HepG2 (cell line): ENCODE measurements around the gene TMED9. TPM values are rescaled to one million over a fixed set of nuclear protein-coding genes. Genes with fewer than 3 reads are reported as not detected.

Source experiments
- ATAC-seq: fragments of 200-7000 bp; cut with Tn5 transposase; 3 replicates; pipeline ENCODE4 v1.9.1; 2020; ENCODE audit warnings: mild to moderate bottlenecking, moderate library complexity
- BruUV-seq: library from RNA; stranded (reverse); fragments of 400-500 nt; replicated peaks from 2 replicates; lab custom pipeline; 2021; lab: Mats Ljungman, UMichigan
- CTCF ChIA-PET: fragments of 300-600 bp; formaldehyde crosslinking; extraction: SDS; loops from one replicate; lab custom pipeline; 2021; ENCODE audit warnings: low total read pairs, inconsistent platforms, low intra/inter-chr PET ratio; lab: Yijun Ruan, JAX
- POLR2A ChIA-PET: fragments of 350-600 bp; sonication (Branson Sonifier 250); formaldehyde crosslinking; loops from one replicate; lab custom pipeline; 2020; ENCODE audit warnings: antibody characterized with exemption, inconsistent platforms; lab: Yijun Ruan, JAX
- DNase-seq: peaks from one replicate; pipeline ENCODE4 v3.0.0-alpha.2; 2015; ENCODE audit warnings: low spot score
- FAIRE-seq: peaks from 3 replicates; lab custom pipeline; 2011; peaks lifted over from hg19 to GRCh38; lab: Jason Lieb, UNC
- H2AFZ ChIP-seq: one replicate; pipeline ENCODE4 v1.6.1; 2011; ENCODE audit warnings: low read length, inconsistent platforms
- H3K27ac ChIP-seq: fragments of 300-600 bp; 3 replicates; pipeline ENCODE4 v1.8.0; 2011; ENCODE audit warnings: mixed run types, mild to moderate bottlenecking, mixed read lengths, low read length, inconsistent platforms; ENCODE audit not compliant: insufficient read depth; ENCODE audit errors: extremely low read length
- H3K27me3 ChIP-seq, 2 experiments: fragments of 200-600 bp in 1 of 2; 2 replicates in 1 of 2; 3 replicates in 1 of 2; pipeline versions ENCODE4 v1.6.0 to v1.8.0; 2011; ENCODE audit warnings: low read length in 2 of 2, mild to moderate bottlenecking in 2 of 2, moderate library complexity in 2 of 2, inconsistent platforms in 1 of 2; ENCODE audit not compliant: insufficient read depth in 2 of 2, control insufficient read depth in 1 of 2
- H3K36me3 ChIP-seq, 2 experiments: fragments of 200-600 bp in 1 of 2; replicated peaks in 1 of 2; 2 replicates in 1 of 2; 3 replicates in 1 of 2; pipeline versions ENCODE4 v1.5.1 to v1.8.0; 2011; ENCODE audit warnings: low read length in 2 of 2, inconsistent platforms in 1 of 2; ENCODE audit not compliant: insufficient read depth in 2 of 2, control insufficient read depth in 1 of 2
- H3K4me1 ChIP-seq: 2 replicates; pipeline ENCODE4 v1.5.1; 2012; ENCODE audit warnings: low read length, inconsistent platforms; ENCODE audit not compliant: insufficient read depth
- H3K4me2 ChIP-seq: 2 replicates; pipeline ENCODE4 v1.6.0; 2011; ENCODE audit warnings: low read depth, low read length, inconsistent platforms
- H3K4me3 ChIP-seq, 3 experiments: fragments of 200-600 bp in 1 of 3; sonication (generic), shearing (Covaris generic) in 1 of 3; replicated peaks in 1 of 3; 2 replicates each; pipeline ENCODE4 v1.5.1; 2011 to 2016; ENCODE audit warnings: low read length in 3 of 3, inconsistent platforms in 2 of 3, low read depth in 2 of 3, mild to moderate bottlenecking in 2 of 3, control low read depth in 1 of 3, mixed read lengths in 1 of 3; ENCODE audit not compliant: insufficient read depth in 1 of 3
- H3K79me2 ChIP-seq: one replicate; pipeline ENCODE4 v1.6.1; 2011; ENCODE audit warnings: low read length, inconsistent platforms; ENCODE audit not compliant: insufficient read depth
- H3K9ac ChIP-seq: 2 replicates; pipeline ENCODE4 v1.6.0; 2011; ENCODE audit warnings: mild to moderate bottlenecking, low read depth, low read length, inconsistent platforms; ENCODE audit not compliant: insufficient read depth
- H3K9me3 ChIP-seq: 2 replicates; pipeline ENCODE4 v1.5.1; 2012; ENCODE audit warnings: mild to moderate bottlenecking, low read length
- H4K20me1 ChIP-seq: 2 replicates; pipeline ENCODE4 v1.6.0; 2011; ENCODE audit warnings: inconsistent platforms, mild to moderate bottlenecking, low read length, moderate library complexity; ENCODE audit not compliant: insufficient read depth
- JUNB ChIP-seq: sonication (generic); formaldehyde crosslinking; IDR thresholded peaks from 2 replicates; pipeline ENCODE4 v1.8.0; 2022; ENCODE audit warnings: missing genetic modification reagents, mild to moderate bottlenecking, borderline replicate concordance
- JUND ChIP-seq: sonication (generic); formaldehyde crosslinking; IDR thresholded peaks from 2 replicates; pipeline ENCODE4 v1.8.0; 2022; ENCODE audit warnings: mild to moderate bottlenecking, missing genetic modification reagents
- MYNN ChIP-seq: sonication (generic); formaldehyde crosslinking; IDR thresholded peaks from 2 replicates; pipeline ENCODE4 v1.4.0; 2020; ENCODE audit warnings: mild to moderate bottlenecking, low read depth, missing genetic modification reagents
- SATB2 ChIP-seq: sonication (generic); formaldehyde crosslinking; IDR thresholded peaks from 2 replicates; pipeline ENCODE4 v1.5.0; 2020; ENCODE audit warnings: missing genetic modification reagents
- SRSF4 ChIP-seq: fragments of 200-400 bp; formaldehyde crosslinking; IDR thresholded peaks from one replicate; pipeline ENCODE4 v1.6.1; 2018; ENCODE audit warnings: mild to moderate bottlenecking, low read depth, low read length, moderate library complexity; ENCODE audit not compliant: poor library complexity, severe bottlenecking
- ZBTB1 ChIP-seq: sonication (generic); formaldehyde crosslinking; IDR thresholded peaks from 2 replicates; pipeline ENCODE4 v1.4.0; 2020; ENCODE audit warnings: missing genetic modification reagents, borderline replicate concordance
- ZBTB43 ChIP-seq: sonication (generic); formaldehyde crosslinking; conservative IDR thresholded peaks from 2 replicates; pipeline ENCODE4 v1.4.0; 2020; ENCODE audit warnings: missing genetic modification reagents
- ZBTB7A ChIP-seq: sonication (generic); formaldehyde crosslinking; IDR thresholded peaks from 2 replicates; pipeline ENCODE4 v1.8.0; 2022; ENCODE audit warnings: mild to moderate bottlenecking, missing genetic modification reagents
- ZNF773 ChIP-seq: sonication (generic); formaldehyde crosslinking; IDR thresholded peaks from 2 replicates; pipeline ENCODE4 v1.4.0; 2020; ENCODE audit warnings: missing genetic modification reagents, borderline replicate concordance
- WGBS: methylation state at CpG from one replicate; pipeline ENCODE4 v1.1.6; 2017; ENCODE audit warnings: low lambda C conversion rate; 5-methylcytosine and 5-hydroxymethylcytosine counted together
- in situ Hi-C: cut with HindIII; loops from 2 replicates; pipeline ENCODE4 v1.10.0; 2017; ENCODE audit warnings: low pct_unique_long_range_greater_than_20kb; ENCODE audit not compliant: extremely low pct_ligation_motif_present
- intact Hi-C: fragments of 100-400 bp; cut with micrococcal nuclease; formaldehyde crosslinking; loops from one replicate; pipeline ENCODE4 v1.10.0; 2022; ENCODE audit not compliant: unreplicated experiment
- polyA plus RNA-seq, 8 experiments: library from polyadenylated mRNA; depleted of rRNA in 3 of 8; stranded (reverse) in 7 of 8; unstranded in 1 of 8; fragments of >200 nt; fragmentation: Illumina TruSeq in 4 of 8; extraction: Trizol in 4 of 8; gene quantifications; 2 replicates each; pipeline versions ENCODE4 v1.2.1 to v1.2.3, GENCODE V29; 2011 to 2016; ENCODE audit warnings: low read depth in 4 of 8, missing spikeins in 1 of 8, mixed read lengths in 1 of 8; ENCODE audit not compliant: insufficient read depth in 1 of 8
- total RNA-seq, 5 experiments: library from RNA; depleted of rRNA; stranded (reverse); fragments of >200 nt; fragmentation: Illumina TruSeq; extraction: Trizol; gene quantifications; 2 replicates each; pipeline ENCODE4 v1.2.3, GENCODE V29; 2016; ENCODE audit warnings: low read depth in 1 of 5

TMED9 gene
- total and polyA plus RNA-seq, 2 of the 13 experiments (the other 11 are each of a cell fraction or from before 2014, with no cell fraction given) = 161 to 350 TPM

- ChIA-PET CTCF (no interaction called here), POLR2A (no interaction called here)
- H4K20me1 ChIP-seq = no peaks in the 10 kb centered on the region
- no TSS peak for BruUV-seq
- intact Hi-C loops = no loop called here
- H3K9me3 ChIP-seq = no peaks in the 10 kb centered on the region
- DNase-seq (no peak), FAIRE-seq (no peak), ATAC-seq (no peak)
- 84% methylated on average over 8 of the region's 8 CpGs for WGBS
- no peak overlapping the region for H2AFZ ChIP-seq
- H3K4me2 ChIP-seq = no peak overlapping the region
- H3K27me3 ChIP-seq = no peaks in the 10 kb centered on the region
- in situ Hi-C loops = loop anchor here (25.0 kb wide), 1 partner anchor 459 kb away; no protein-coding TSS in a partner anchor
- H3K9ac ChIP-seq = no peak overlapping the region
- no peak overlapping the region for H3K27ac ChIP-seq
- peaks cover 5% of the 10 kb centered on the region for H3K79me2 ChIP-seq
- no peaks in the 10 kb centered on the region; a peak in 2 of 5 replicates for H3K36me3 ChIP-seq
- TF ChIP-seq MYNN (CRISPR knock-in tag) (no peak), SATB2 (CRISPR knock-in tag) (no peak), JUND (CRISPR knock-in tag) (no peak), ZBTB7A (CRISPR knock-in tag) (no peak), ZNF773 (CRISPR knock-in tag) (no peak), SRSF4 (no peak), ZBTB1 (no peak), JUNB (CRISPR knock-in tag) (no peak), ZBTB43 (CRISPR knock-in tag) (no peak)
- H3K4me1 ChIP-seq = peaks cover 32% of the 10 kb centered on the region
- no peak overlapping the region for H3K4me3 ChIP-seq
Observed at GRCh38 chr5:177603631-177604030, 11.6 kb downstream of the TMED9 start.
